ENCODE data around the gene VPS35L. TPM values are rescaled to one million over a fixed set of nuclear protein-coding genes. Genes with fewer than 3 reads are reported as not detected.
"Not testable (repeated sequence)": the region's sequence is repeated elsewhere in the genome, so short reads cannot be mapped to it uniquely, and the experiment has no call there.

Gene VPS35L
- polyA plus RNA-seq, 1 experiment, result 67.1 TPM

- POLR2A ChIA-PET, result no interaction called here
- Histone ChIP-seq H3K4me3 (ENCODE audit: low read depth, low read length) (peak overlapping the region; percentile 90), H3K27ac (ENCODE audit: low read depth, low read length) (no peak overlapping the region), H3K9me3 (ENCODE audit: control insufficient read depth, insufficient read depth, low read length) (no peaks in the 10 kb centered on the region), H3K27me3 (ENCODE audit: control insufficient read depth, insufficient read depth, low read length) (no peaks in the 10 kb centered on the region)
- no peak for DNase-seq (ENCODE audit: low read depth, low spot score)
- no peak for TF ChIP-seq CTCF (IDR thresholded peaks at IDR 0.05; ENCODE audit: low read depth, low read length)
- CTCF ChIA-PET, result no interaction called here
Observed at GRCh38 chr16:19716183-19716582, 160.7 kb downstream of the VPS35L start.

DNA sequence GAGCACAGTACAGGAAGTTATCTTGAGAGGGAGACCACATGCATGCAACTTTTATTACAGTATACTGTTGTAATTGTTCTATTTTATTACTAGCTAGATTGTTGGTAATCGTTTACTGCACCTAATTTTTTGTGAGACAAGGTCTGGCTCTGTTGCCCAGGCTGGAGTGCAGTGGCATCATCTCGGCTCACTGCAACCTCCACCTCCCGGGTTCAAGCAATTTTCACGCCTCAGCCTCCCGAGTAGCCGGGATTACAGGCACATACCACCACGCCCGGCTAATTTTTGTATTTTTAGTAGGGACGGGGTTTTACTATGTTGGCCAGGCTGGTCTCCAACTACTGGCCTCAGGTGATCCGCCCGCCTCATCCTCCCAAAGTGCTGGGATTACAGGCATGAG is 161.2 kb downstream of the VPS35L start:
- CTCF ChIA-PET, result interaction anchor here (2.2 kb wide), 1 partner anchor 170 kb away, joined by 7 read pairs; no protein-coding TSS in a partner anchor
- POLR2A ChIA-PET; H3K9me3 ChIP-seq (ENCODE audit: control insufficient read depth, insufficient read depth, low read length); H3K27me3 ChIP-seq (ENCODE audit: control insufficient read depth, insufficient read depth, low read length); H3K27ac ChIP-seq (ENCODE audit: low read depth, low read length); DNase-seq (ENCODE audit: low read depth, low spot score): not testable (repeated sequence)
- H3K4me3 ChIP-seq (ENCODE audit: low read depth, low read length), result peak overlapping the region; percentile 90

- no peak for TF ChIP-seq CTCF (IDR thresholded peaks at IDR 0.05; ENCODE audit: low read depth, low read length)
- CTCF ChIA-PET, result interaction anchor here (2.2 kb wide), 1 partner anchor 169 kb away, joined by 7 read pairs; no protein-coding TSS in a partner anchor
- Histone ChIP-seq H3K27ac (ENCODE audit: low read depth, low read length) (peak overlapping the region; percentile 87), H3K4me3 (ENCODE audit: low read depth, low read length) (peak overlapping the region; percentile 90), H3K27me3 (ENCODE audit: control insufficient read depth, insufficient read depth, low read length) (no peaks in the 10 kb centered on the region), H3K9me3 (ENCODE audit: control insufficient read depth, insufficient read depth, low read length) (no peaks in the 10 kb centered on the region)
- no peak for DNase-seq (ENCODE audit: low read depth, low spot score)
- POLR2A ChIA-PET, result interaction anchor here (0.5 to 1.2 kb wide), 3 partner anchors 94 to 162 kb away, joined by 3 to 4 read pairs (median 4); partner anchors contain the start of gene VPS35L
Observed at GRCh38 chr16:19717314-19717713, 161.8 kb downstream of the VPS35L start.

DNA sequence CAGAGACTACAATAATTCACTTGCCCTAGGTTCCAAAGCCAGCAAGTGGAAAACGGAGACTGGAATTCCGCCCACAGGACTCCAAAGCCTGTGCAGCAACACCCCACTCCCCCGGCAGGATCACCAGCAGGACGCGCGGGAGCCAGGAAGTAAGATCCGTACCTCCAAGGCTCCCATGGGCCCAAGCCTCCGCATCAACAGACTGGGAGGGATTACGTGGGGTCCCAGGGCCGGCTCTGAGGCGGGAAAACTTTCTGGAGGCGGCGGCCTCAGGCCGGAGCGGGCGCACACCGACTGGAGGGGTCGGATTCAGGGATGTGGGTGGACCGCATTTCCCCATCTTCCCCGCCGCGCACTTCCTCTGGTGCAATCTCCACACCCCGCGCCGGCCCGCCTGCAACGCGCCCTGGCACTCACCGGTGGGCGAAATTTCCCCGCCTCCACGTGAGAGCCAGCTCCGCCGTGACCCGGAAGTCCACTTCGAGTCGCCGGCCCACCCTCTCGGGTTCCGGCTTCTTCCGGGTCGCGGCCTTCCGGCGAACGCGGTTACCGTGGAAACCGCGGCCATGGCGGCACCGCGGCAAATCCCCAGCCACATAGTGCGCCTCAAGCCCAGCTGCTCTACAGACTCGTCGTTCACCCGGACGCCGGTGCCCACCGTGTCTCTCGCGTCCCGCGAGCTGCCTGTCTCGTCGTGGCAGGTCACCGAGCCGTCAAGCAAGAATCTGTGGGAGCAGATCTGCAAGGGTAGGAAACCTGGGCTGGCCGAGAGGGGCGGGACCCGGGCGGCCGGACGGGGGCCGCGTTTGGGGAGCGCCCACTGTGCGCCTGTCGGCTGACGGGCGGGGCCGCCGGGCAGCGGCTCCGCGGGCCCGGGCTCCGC is 162.5 kb downstream of the VPS35L start, which contains the start of the genes IQCK and KNOP1:
Gene IQCK, plus strand, starts transcription at position 531 of the 883 bp plus-strand sequence. Its CDS starts 36 bp downstream, at position 567.
Gene KNOP1, minus strand, starts transcription at position 487 of the 883 bp plus-strand sequence. CDS start 3,192 bp downstream, outside the sequence.
- peak; percentile 73 for DNase-seq (ENCODE audit: low read depth, low spot score)

DNA sequence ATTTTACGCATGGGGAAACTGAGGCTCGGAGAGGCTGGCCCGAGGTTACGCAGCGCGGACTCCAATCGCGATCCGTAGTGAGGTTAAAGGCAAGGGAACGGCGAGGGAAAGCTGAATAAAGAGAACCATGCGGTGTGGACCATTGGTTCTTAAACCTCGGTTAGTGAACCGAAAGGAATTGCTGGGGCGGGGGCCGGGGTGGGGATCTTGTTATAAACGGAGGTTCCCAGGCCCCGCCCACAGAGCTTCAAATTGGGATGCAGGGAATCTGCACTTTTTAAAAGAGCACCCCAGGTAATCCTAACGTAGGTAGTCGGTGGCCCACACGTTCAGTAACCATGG is 163.1 kb downstream of the VPS35L start:
- POLR2A ChIA-PET, result interaction anchor here (1.2 kb wide), 1 partner anchor 163 kb away, joined by 4 read pairs; the partner anchor contains the start of gene VPS35L
- H3K27ac ChIP-seq (ENCODE audit: low read depth, low read length), result no peak overlapping the region
- CTCF ChIA-PET, result interaction anchor here (0.9 to 2.2 kb wide), 2 partner anchors 163 to 168 kb away, joined by 3 to 7 read pairs; partner anchors contain the start of gene VPS35L
- H3K27me3 ChIP-seq (ENCODE audit: control insufficient read depth, insufficient read depth, low read length), result no peaks in the 10 kb centered on the region
- H3K4me3 ChIP-seq (ENCODE audit: low read depth, low read length), result peak overlapping the region; percentile 90
- no peak for TF ChIP-seq CTCF (IDR thresholded peaks at IDR 0.05; ENCODE audit: low read depth, low read length)
- DNase-seq (ENCODE audit: low read depth, low spot score), result no peak
- H3K9me3 ChIP-seq (ENCODE audit: control insufficient read depth, insufficient read depth, low read length), result no peaks in the 10 kb centered on the region

More for the DNA sequence above, 162.5 kb downstream of the VPS35L start, which contains the start of the genes IQCK and KNOP1:
- H3K27ac ChIP-seq (ENCODE audit: low read depth, low read length), result peak within 1 kb of the TSS; percentile 87
- no peaks in the 10 kb centered on the region for H3K9me3 ChIP-seq (ENCODE audit: control insufficient read depth, insufficient read depth, low read length)
- H3K27me3 ChIP-seq (ENCODE audit: control insufficient read depth, insufficient read depth, low read length), result no peaks in the 10 kb centered on the region
- peak within 1 kb of the TSS; percentile 90 for H3K4me3 ChIP-seq (ENCODE audit: low read depth, low read length)
- ChIA-PET POLR2A (interaction anchor here (0.5 to 1.2 kb wide), 3 partner anchors 93 to 163 kb away, joined by 3 to 4 read pairs (median 4); partner anchors contain the start of gene VPS35L), CTCF (interaction anchor here (2.2 kb wide), 1 partner anchor 169 kb away, joined by 7 read pairs; no protein-coding TSS in a partner anchor)
- peak; percentile 34 for TF ChIP-seq CTCF (IDR thresholded peaks at IDR 0.05; ENCODE audit: low read depth, low read length)

Data from AG04450 (cell line).